H1 (cell line): Measurements from ENCODE around the gene PRICKLE2. TPM values are rescaled to one million over a fixed set of nuclear protein-coding genes. Genes with fewer than 3 reads are reported as not detected.

Source experiments
- CTCF ChIA-PET: fragments of 300-600 bp; sonication (Branson Sonifier 250); formaldehyde crosslinking; loops from one replicate; lab custom pipeline; 2021; ENCODE audit not compliant: partially characterized antibody; lab: Charles Lee
- POLR2A ChIA-PET: fragments of 300-600 bp; sonication (Branson Sonifier 250); formaldehyde crosslinking; loops from one replicate; lab custom pipeline; 2021; ENCODE audit warnings: inconsistent platforms; ENCODE audit not compliant: partially characterized antibody; lab: Charles Lee
- DNase-seq, 2 experiments: peaks; one replicate each; pipeline versions ENCODE4 v3.0.0 to v3.0.0-alpha.2; 2010 to 2022; ENCODE audit warnings: low spot score in 2 of 2, low read depth in 1 of 2, mixed read lengths in 1 of 2
- FAIRE-seq: peaks from 2 replicates; lab custom pipeline; 2011; peaks lifted over from hg19 to GRCh38; lab: Jason Lieb, UNC
- H2AFZ ChIP-seq: 2 replicates; pipeline ENCODE4 v1.8.1; 2012; ENCODE audit warnings: low read length, inconsistent platforms
- H2AK5ac ChIP-seq: 2 replicates; pipeline ENCODE4 v1.6.1; 2013; ENCODE audit warnings: low read depth, low read length
- H2BK120ac ChIP-seq: replicated peaks from 2 replicates; pipeline ENCODE3; 2013; ENCODE audit warnings: low read depth, low read length, inconsistent platforms
- H2BK12ac ChIP-seq: 2 replicates; pipeline ENCODE4 v1.6.1; 2013; ENCODE audit warnings: low read depth, low read length
- H2BK15ac ChIP-seq: 2 replicates; pipeline ENCODE4 v1.6.1; 2013; ENCODE audit warnings: low read length
- H2BK20ac ChIP-seq: 2 replicates; pipeline ENCODE4 v1.6.1; 2013; ENCODE audit warnings: low read length
- H2BK5ac ChIP-seq: 2 replicates; pipeline ENCODE4 v1.6.1; 2013; ENCODE audit warnings: low read depth, low read length
- H3K14ac ChIP-seq: 2 replicates; pipeline ENCODE4 v1.6.1; 2013; ENCODE audit warnings: inconsistent platforms; ENCODE audit not compliant: insufficient read length
- H3K18ac ChIP-seq: 2 replicates; pipeline ENCODE4 v1.6.1; 2013; ENCODE audit warnings: low read length; ENCODE audit errors: extremely low read depth
- H3K23ac ChIP-seq: 2 replicates; pipeline ENCODE4 v1.6.1; 2013; ENCODE audit warnings: inconsistent platforms; ENCODE audit not compliant: insufficient read length
- H3K23me2 ChIP-seq: 2 replicates; pipeline ENCODE4 v1.6.1; 2013; ENCODE audit warnings: low read depth, low read length
- H3K27ac ChIP-seq: 2 replicates; pipeline ENCODE4 v1.6.1; 2011; ENCODE audit warnings: low read depth, low read length, inconsistent platforms
- H3K27me3 ChIP-seq, 4 experiments: replicated peaks in 1 of 4; 1 replicate in 1 of 4; 2 replicates in 3 of 4; pipeline versions ENCODE4 v1.6.1 to v1.8.1; 2011 to 2013; ENCODE audit warnings: low read length in 3 of 4, mild to moderate bottlenecking in 3 of 4, inconsistent platforms in 2 of 4, mixed read lengths in 2 of 4, moderate library complexity in 1 of 4; ENCODE audit not compliant: control insufficient read depth in 3 of 4, insufficient read depth in 3 of 4; ENCODE audit errors: extremely low read depth in 1 of 4
- H3K36me3 ChIP-seq, 4 experiments: 2 replicates each; pipeline versions ENCODE4 v1.6.1 to v1.8.1; 2011 to 2013; ENCODE audit warnings: mild to moderate bottlenecking in 4 of 4, low read length in 3 of 4, moderate library complexity in 2 of 4, control low read depth in 1 of 4, inconsistent platforms in 1 of 4; ENCODE audit not compliant: insufficient read depth in 4 of 4, control insufficient read depth in 2 of 4
- H3K4ac ChIP-seq: replicated peaks from 2 replicates; pipeline ENCODE3; 2013; ENCODE audit warnings: low read length, low read depth, mixed read lengths, inconsistent platforms; ENCODE audit not compliant: insufficient read length
- H3K4me1 ChIP-seq, 4 experiments: replicated peaks in 1 of 4; 1 replicate in 1 of 4; 2 replicates in 3 of 4; pipeline versions ENCODE4 v1.6.1 to v1.8.1; 2011 to 2013; ENCODE audit warnings: low read length in 3 of 4, inconsistent platforms in 2 of 4, mixed read lengths in 1 of 4; ENCODE audit not compliant: insufficient read depth in 4 of 4, control insufficient read depth in 3 of 4
- H3K4me2 ChIP-seq, 2 experiments: 2 replicates each; pipeline versions ENCODE4 v1.6.1 to v1.8.1; 2011 to 2013; ENCODE audit warnings: low read depth in 2 of 2, low read length in 2 of 2, control low read depth in 1 of 2, inconsistent platforms in 1 of 2, mild to moderate bottlenecking in 1 of 2; ENCODE audit not compliant: insufficient read depth in 1 of 2
- H3K4me3 ChIP-seq, 4 experiments: fragments of 200-600, 300-600 bp in 1 of 4; sonication (generic), shearing (Covaris generic), sonication (Bioruptor Twin) in 1 of 4; 2 replicates each; pipeline versions ENCODE4 v1.5.1 to v1.8.1; 2011 to 2016; ENCODE audit warnings: low read length in 4 of 4, low read depth in 3 of 4, control low read depth in 2 of 4, inconsistent platforms in 2 of 4, mild to moderate bottlenecking in 2 of 4, mixed read lengths in 1 of 4, moderate library complexity in 1 of 4; ENCODE audit not compliant: insufficient read depth in 2 of 4; ENCODE audit errors: extremely low read depth in 1 of 4
- H3K56ac ChIP-seq: replicated peaks from 2 replicates; pipeline ENCODE3; 2013; ENCODE audit warnings: low read depth, mild to moderate bottlenecking, mixed read lengths, low read length, inconsistent platforms; ENCODE audit not compliant: insufficient read length
- H3K79me1 ChIP-seq: 2 replicates; pipeline ENCODE4 v1.6.1; 2013; ENCODE audit warnings: low read depth, low read length, control low read depth
- H3K79me2 ChIP-seq, 2 experiments: 2 replicates each; pipeline versions ENCODE4 v1.6.1 to v1.8.1; 2012 to 2013; ENCODE audit warnings: low read length in 2 of 2, mild to moderate bottlenecking in 2 of 2, inconsistent platforms in 1 of 2; ENCODE audit not compliant: insufficient read depth in 2 of 2, control insufficient read depth in 1 of 2
- H3K9ac ChIP-seq, 4 experiments: replicated peaks in 1 of 4; 1 replicate in 1 of 4; 2 replicates in 3 of 4; pipeline versions ENCODE4 v1.6.1 to v1.8.1; 2011 to 2013; ENCODE audit warnings: low read depth in 3 of 4, low read length in 3 of 4, control low read depth in 2 of 4, mild to moderate bottlenecking in 2 of 4, moderate library complexity in 2 of 4, inconsistent platforms in 1 of 4; ENCODE audit errors: extremely low read depth in 1 of 4
- H3K9me3 ChIP-seq, 2 experiments: 2 replicates each; pipeline versions ENCODE4 v1.6.1 to v1.8.1; 2012 to 2013; ENCODE audit warnings: mild to moderate bottlenecking in 2 of 2, moderate library complexity in 2 of 2, control low read depth in 1 of 2, inconsistent platforms in 1 of 2, low read depth in 1 of 2, low read length in 1 of 2, mixed read lengths in 1 of 2; ENCODE audit not compliant: insufficient read depth in 2 of 2
- H4K20me1 ChIP-seq, 2 experiments: replicated peaks in 1 of 2; 2 replicates each; pipeline versions ENCODE3 to v1.8.1; 2011 to 2013; ENCODE audit warnings: inconsistent platforms in 2 of 2, low read length in 2 of 2, mild to moderate bottlenecking in 1 of 2; ENCODE audit not compliant: insufficient read depth in 2 of 2, control insufficient read depth in 1 of 2
- H4K5ac ChIP-seq: 2 replicates; pipeline ENCODE4 v1.6.1; 2013; ENCODE audit warnings: low read length, low read depth, mixed read lengths, inconsistent platforms; ENCODE audit not compliant: insufficient read length
- H4K8ac ChIP-seq: 2 replicates; pipeline ENCODE4 v1.8.0; 2013; ENCODE audit warnings: mild to moderate bottlenecking, moderate library complexity, low read length, inconsistent platforms; ENCODE audit not compliant: insufficient read depth; ENCODE audit errors: extremely low read depth
- H4K91ac ChIP-seq: replicated peaks from 2 replicates; pipeline ENCODE3; 2013; ENCODE audit warnings: low read length, mixed read lengths, inconsistent platforms; ENCODE audit not compliant: insufficient read length
- CREB1 ChIP-seq: IDR thresholded peaks from 2 replicates; pipeline ENCODE4 v1.6.1; 2012; ENCODE audit warnings: inconsistent platforms
- CTBP2 ChIP-seq: IDR thresholded peaks from 2 replicates; pipeline ENCODE4 v1.7.0; 2011; ENCODE audit warnings: borderline replicate concordance, mild to moderate bottlenecking, moderate library complexity, mixed read lengths, low read length; ENCODE audit not compliant: insufficient read depth, insufficient read length
- EGR1 ChIP-seq: IDR thresholded peaks from 2 replicates; pipeline ENCODE4 v1.6.1; 2011; ENCODE audit warnings: low read depth, low read length, borderline replicate concordance
- HDAC2 ChIP-seq, 2 experiments: fragments of 300-600 bp in 1 of 2; sonication (generic) in 1 of 2; IDR thresholded peaks; 2 replicates each; pipeline ENCODE4 v1.6.1; 2011 to 2012; ENCODE audit warnings: low read depth in 2 of 2, low read length in 2 of 2, mild to moderate bottlenecking in 2 of 2, moderate library complexity in 2 of 2, borderline replicate concordance in 1 of 2, inconsistent platforms in 1 of 2
- HDAC6 ChIP-seq: IDR thresholded peaks from one replicate; pipeline ENCODE4 v1.7.1; 2012; ENCODE audit warnings: low read depth, mild to moderate bottlenecking, inconsistent platforms, low read length, moderate library complexity
- JUND ChIP-seq: IDR thresholded peaks from 2 replicates; pipeline ENCODE4 v1.6.1; 2011; ENCODE audit warnings: mild to moderate bottlenecking, improper control_type of control experiment, low read length
- KDM5A ChIP-seq: fragments of 200-600 bp; IDR thresholded peaks from 2 replicates; pipeline ENCODE4 v1.7.1; 2012; ENCODE audit warnings: mild to moderate bottlenecking, low read length, inconsistent platforms, mixed read lengths
- MAFK ChIP-seq: IDR thresholded peaks from 2 replicates; pipeline ENCODE4 v1.6.1; 2012; ENCODE audit warnings: low read depth, mild to moderate bottlenecking, improper control_type of control experiment, low read length
- POLR2AphosphoS5 ChIP-seq: IDR thresholded peaks from 2 replicates; pipeline ENCODE4 v1.6.1; 2011; ENCODE audit warnings: low read depth, low read length
- POU5F1 ChIP-seq: IDR thresholded peaks from 2 replicates; pipeline ENCODE4 v1.6.1; 2011; ENCODE audit warnings: low read depth, mild to moderate bottlenecking, low read length, moderate library complexity
- RBBP5 ChIP-seq: IDR thresholded peaks from 2 replicates; pipeline ENCODE4 v1.7.1; 2012; ENCODE audit warnings: low read depth, mild to moderate bottlenecking, inconsistent platforms, low read length, moderate library complexity, borderline replicate concordance
- SP4 ChIP-seq: IDR thresholded peaks from 2 replicates; pipeline ENCODE4 v1.6.1; 2012; ENCODE audit warnings: low read length, inconsistent platforms
- TEAD4 ChIP-seq: IDR thresholded peaks from 2 replicates; pipeline ENCODE4 v1.6.1; 2012; ENCODE audit warnings: low read depth, low read length, inconsistent platforms, mixed read lengths
- WGBS, 2 experiments: shearing (Covaris generic) in 1 of 2; methylation state at CpG; one replicate each; pipeline versions ENCODE4 v1.1.6 to v1.1.7; 2013 to 2015; ENCODE audit warnings: low lambda C conversion rate in 2 of 2, mixed read lengths in 2 of 2, inconsistent platforms in 1 of 2, low coverage in 1 of 2, missing lambda C conversion rate in 1 of 2; ENCODE audit not compliant: insufficient replicate concordance in 2 of 2, insufficient coverage in 1 of 2, insufficient read length in 1 of 2; ENCODE audit errors: extremely low coverage in 1 of 2, missing lambda C conversion rate in 1 of 2; 5-methylcytosine and 5-hydroxymethylcytosine counted together
- polyA plus RNA-seq, 7 experiments: library from polyadenylated mRNA; depleted of rRNA in 3 of 7; stranded (reverse) in 5 of 7; unstranded in 2 of 7; fragments of >200 nt in 5 of 7; fragments of 200-250 nt in 2 of 7; gene quantifications; 1 replicate in 5 of 7; 2 replicates in 1 of 7; 4 replicates in 1 of 7; pipeline versions ENCODE4 v1.2.1 to v1.2.3, GENCODE V29; 2011 to 2013; ENCODE audit warnings: missing spikeins in 2 of 7, mixed read lengths in 2 of 7
- total RNA-seq: library from RNA; stranded (reverse); fragmentation: NEBNext Ultra II Directional; extraction: Animal tissue kit (Norgen Biotek cat#: 25700); gene quantifications from 2 replicates; pipeline ENCODE4 v1.2.1, GENCODE V29; 2021
- TF ChIP-seq, protein P1 (sequence below): IDR thresholded peaks from 2 replicates; pipeline ENCODE4 v1.6.1; 2012; ENCODE audit warnings: inconsistent platforms

The PRICKLE2 gene
- total and polyA plus RNA-seq, 2 of the 8 experiments (the other 6 are each of a cell fraction or from before 2014, with no cell fraction given): 2.9 to 8.0 TPM

DNA sequence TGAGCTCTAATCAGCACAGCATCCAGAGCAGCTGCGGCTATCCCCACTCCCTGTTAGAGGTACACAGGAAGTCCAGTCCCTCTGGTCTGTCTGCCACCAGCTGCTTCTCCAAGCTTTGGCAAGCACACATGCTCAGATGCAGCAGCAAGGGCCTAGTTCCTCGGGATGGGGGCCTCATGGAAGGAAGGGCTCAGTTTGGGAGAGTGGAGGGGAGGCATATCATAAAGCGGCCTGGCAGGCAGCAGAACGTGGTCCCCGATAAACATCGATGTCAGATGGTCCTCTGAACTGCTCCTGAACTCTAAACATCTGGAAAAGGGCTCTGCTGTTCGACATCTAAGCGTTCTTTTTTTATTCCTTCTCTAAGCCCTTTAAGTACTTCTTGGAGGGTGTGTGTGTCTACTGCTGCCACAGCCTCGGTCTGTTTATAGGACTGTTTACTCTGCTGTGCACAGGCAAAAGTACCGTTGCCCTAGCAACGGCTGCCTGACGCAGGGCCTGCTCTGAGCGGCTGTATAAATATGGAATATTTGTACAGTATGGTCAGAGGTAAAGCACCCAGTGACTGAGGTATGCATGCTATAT, 74.6 kb downstream of the PRICKLE2 start:
- FAIRE-seq: no peak
- Histone ChIP-seq H3K9me3 (no peaks in the 10 kb centered on the region), H4K5ac (no peak overlapping the region), H3K27ac (no peak overlapping the region), H3K4ac (no peak overlapping the region), H3K14ac (no peak overlapping the region), H2BK5ac (no peak overlapping the region), H3K18ac (no peak overlapping the region; the same call in 1 of the 2 replicates), H4K8ac (no peak overlapping the region), H3K4me2 (no peak overlapping the region), H3K56ac (no peak overlapping the region), H2BK15ac (no peak overlapping the region), H2BK20ac (no peak overlapping the region), H3K79me2 (no peaks in the 10 kb centered on the region), H4K20me1 (no peaks in the 10 kb centered on the region), H4K91ac (no peak overlapping the region), H3K23me2 (no peaks in the 10 kb centered on the region), H2AFZ (no peak overlapping the region), H3K79me1 (no peaks in the 10 kb centered on the region), H2BK12ac (no peak overlapping the region), H3K4me3 (no peak overlapping the region), H3K23ac (no peak overlapping the region), H3K9ac (no peak overlapping the region), H2BK120ac (no peak overlapping the region), H3K36me3 (peaks cover 0 to 4% (median 0%) of the 10 kb centered on the region in 4 experiments; a peak in 2 of 8 replicates), H2AK5ac (no peak overlapping the region), H3K27me3 (no peaks in the 10 kb centered on the region), H3K4me1 (no peaks in the 10 kb centered on the region; a peak in 3 of 7 replicates)
- no peak for DNase-seq
- ChIA-PET POLR2A (no interaction called here), CTCF (interaction anchor here (1.6 kb wide), 1 partner anchor 17 kb away, joined by 5 read pairs; no protein-coding TSS in a partner anchor)
- WGBS, 2 experiments: 90% methylated on average over 13 of the region's 13 CpGs; no CpG with 5 or more reads in 1 of the 2 experiments
- TF ChIP-seq CTBP2 (no peak), POU5F1 (no peak), POLR2AphosphoS5 (no peak), SP4 (no peak), TEAD4 (no peak), EGR1 (no peak), JUND (no peak), HDAC2 (IDR thresholded peaks at IDR 0.05; ENCODE audit: borderline replicate concordance in 1 of 2, low read depth in 2 of 2, low read length in 2 of 2) (no peak), KDM5A (no peak), MAFK (no peak), HDAC6 (no peak), RBBP5 (no peak), CREB1 (no peak)
- TF ChIP-seq, protein P1, sequence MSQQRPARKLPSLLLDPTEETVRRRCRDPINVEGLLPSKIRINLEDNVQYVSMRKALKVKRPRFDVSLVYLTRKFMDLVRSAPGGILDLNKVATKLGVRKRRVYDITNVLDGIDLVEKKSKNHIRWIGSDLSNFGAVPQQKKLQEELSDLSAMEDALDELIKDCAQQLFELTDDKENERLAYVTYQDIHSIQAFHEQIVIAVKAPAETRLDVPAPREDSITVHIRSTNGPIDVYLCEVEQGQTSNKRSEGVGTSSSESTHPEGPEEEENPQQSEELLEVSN: no peak
